GM10266 (cell line): ENCODE measurements around the gene AKTIP.

Source experiments
- DNase-seq: peaks from one replicate; pipeline ENCODE4 v3.0.0; 2012; ENCODE audit errors: extremely low spot score
- CTCF ChIP-seq: IDR thresholded peaks from 2 replicates; pipeline ENCODE4 v1.5.1; 2012; ENCODE audit warnings: mild to moderate bottlenecking, low read depth; ENCODE audit not compliant: control insufficient read depth, insufficient read depth; ENCODE audit errors: missing control alignments

Gene AKTIP

GRCh38 chr16:53537626-53538025 lies 34.6 kb upstream of the AKTIP start:
- TF ChIP-seq CTCF: no peak
- no peak for DNase-seq

- DNase-seq: no peak
- no peak for TF ChIP-seq CTCF
Observed at GRCh38 chr16:53534206-53534605, 31.2 kb upstream of the AKTIP start.

- no peak for TF ChIP-seq CTCF
Observed at GRCh38 chr16:53530741-53531140, 27.7 kb upstream of the AKTIP start.

GRCh38 chr16:53530046-53530445 lies 27.0 kb upstream of the AKTIP start:
- no peak for DNase-seq
- no peak for TF ChIP-seq CTCF

More at GRCh38 chr16:53530741-53531140, 27.7 kb upstream of the AKTIP start:
- DNase-seq: no peak

- DNase-seq: no peak
- TF ChIP-seq CTCF: no peak
Observed at GRCh38 chr16:53529513-53529912, 26.5 kb upstream of the AKTIP start.

GRCh38 chr16:53528797-53529196 lies 25.8 kb upstream of the AKTIP start:
- DNase-seq: no peak
- no peak for TF ChIP-seq CTCF

- no peak for DNase-seq
- no peak for TF ChIP-seq CTCF
Observed at GRCh38 chr16:53523971-53524548, 21.1 kb upstream of the AKTIP start.
